Thoracic aorta (tissue), 2 donors: Measurements from ENCODE around the gene C1orf210. TPM values are rescaled to one million over a fixed set of nuclear protein-coding genes. Genes with fewer than 3 reads are reported as not detected.

Experiments
- ATAC-seq: fragments of 150-250 bp; one replicate; pipeline ENCODE4 v1.8.0; 2017; ENCODE audit warnings: low read depth; ENCODE audit not compliant: insufficient number of reproducible peaks, low FRiP score
- DNase-seq: peaks from one replicate; pipeline ENCODE4 v3.0.0-alpha.2; 2020; ENCODE audit warnings: low spot score
- H3K27ac ChIP-seq, 2 donors: fragments of 200-600 bp; sonication (generic); 1 replicate in 1 of 2; 2 replicates in 1 of 2; pipeline ENCODE4 v1.5.1; 2016; ENCODE audit warnings: mild to moderate bottlenecking in 2 of 2, moderate library complexity in 2 of 2
- H3K27me3 ChIP-seq: fragments of 200-600 bp; sonication (generic); replicated peaks from 2 replicates; pipeline ENCODE4 v1.6.0; 2016; ENCODE audit warnings: mild to moderate bottlenecking; ENCODE audit not compliant: insufficient read depth
- H3K36me3 ChIP-seq: fragments of 200-600 bp; sonication (generic); one replicate; pipeline ENCODE4 v1.5.1; 2016
- H3K4me1 ChIP-seq, 2 donors: fragments of 200-600 bp; sonication (generic); 1 replicate in 1 of 2; 2 replicates in 1 of 2; pipeline versions ENCODE4 v1.5.1 to v1.6.0; 2016; ENCODE audit warnings: low read depth in 2 of 2, mild to moderate bottlenecking in 1 of 2; ENCODE audit not compliant: control insufficient read depth in 1 of 2
- H3K4me3 ChIP-seq: fragments of 200-600 bp; sonication (generic); 2 replicates; pipeline ENCODE4 v1.5.1; 2016; ENCODE audit warnings: mild to moderate bottlenecking
- H3K9me3 ChIP-seq: fragments of 200-600 bp; sonication (generic); 2 replicates; pipeline ENCODE4 v1.5.1; 2016
- total RNA-seq, 2 donors: library from RNA; depleted of rRNA; stranded (reverse); fragments of >200 nt; gene quantifications; one replicate each; pipeline versions ENCODE4 v1.1.0 to v1.2.3, GENCODE V29; 2016
- TF ChIP-seq, protein P1 (sequence below): fragments of 200-600 bp; sonication (generic); IDR thresholded peaks from one replicate; pipeline ENCODE4 v1.5.1; 2019; ENCODE audit warnings: antibody characterized with exemption

The C1orf210 gene
- total RNA-seq, 2 donors from 2014 or later, result not detected

GRCh38 chr1:43292679-43293078 is 7.3 kb upstream of the C1orf210 start:
- Histone ChIP-seq H3K9me3 (no peaks in the 10 kb centered on the region), H3K4me3 (no peak overlapping the region), H3K4me1 (peaks cover 13 to 28% of the 10 kb centered on the region in 2 donors), H3K36me3 (no peaks in the 10 kb centered on the region), H3K27me3 (no peaks in the 10 kb centered on the region), H3K27ac (no peak overlapping the region)
- TF ChIP-seq, protein P1, sequence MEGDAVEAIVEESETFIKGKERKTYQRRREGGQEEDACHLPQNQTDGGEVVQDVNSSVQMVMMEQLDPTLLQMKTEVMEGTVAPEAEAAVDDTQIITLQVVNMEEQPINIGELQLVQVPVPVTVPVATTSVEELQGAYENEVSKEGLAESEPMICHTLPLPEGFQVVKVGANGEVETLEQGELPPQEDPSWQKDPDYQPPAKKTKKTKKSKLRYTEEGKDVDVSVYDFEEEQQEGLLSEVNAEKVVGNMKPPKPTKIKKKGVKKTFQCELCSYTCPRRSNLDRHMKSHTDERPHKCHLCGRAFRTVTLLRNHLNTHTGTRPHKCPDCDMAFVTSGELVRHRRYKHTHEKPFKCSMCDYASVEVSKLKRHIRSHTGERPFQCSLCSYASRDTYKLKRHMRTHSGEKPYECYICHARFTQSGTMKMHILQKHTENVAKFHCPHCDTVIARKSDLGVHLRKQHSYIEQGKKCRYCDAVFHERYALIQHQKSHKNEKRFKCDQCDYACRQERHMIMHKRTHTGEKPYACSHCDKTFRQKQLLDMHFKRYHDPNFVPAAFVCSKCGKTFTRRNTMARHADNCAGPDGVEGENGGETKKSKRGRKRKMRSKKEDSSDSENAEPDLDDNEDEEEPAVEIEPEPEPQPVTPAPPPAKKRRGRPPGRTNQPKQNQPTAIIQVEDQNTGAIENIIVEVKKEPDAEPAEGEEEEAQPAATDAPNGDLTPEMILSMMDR, result no peak
- ATAC-seq (no peak), DNase-seq (no peak)

DNA sequence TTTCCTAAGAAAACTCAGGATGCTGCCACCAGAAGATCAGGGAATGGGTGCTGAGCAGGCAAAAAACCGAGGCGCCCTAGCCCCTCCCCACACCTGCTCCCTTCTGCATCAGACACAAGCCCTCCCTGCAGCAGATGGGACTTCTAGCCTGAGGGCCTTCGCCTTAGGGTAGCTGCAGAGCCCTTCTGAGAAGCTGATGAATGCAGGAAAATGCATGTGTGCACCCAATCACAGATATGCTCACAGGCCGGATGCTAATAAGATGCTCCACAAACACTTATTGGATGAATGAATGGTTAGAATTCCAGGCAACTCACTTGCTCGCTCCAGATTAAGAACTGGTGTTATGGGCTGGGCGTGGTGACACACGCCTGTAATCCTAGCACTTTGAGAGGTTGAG is 6.8 kb upstream of the C1orf210 start:
- DNase-seq (no peak), ATAC-seq (no peak)
- no peak overlapping the region for H3K27ac ChIP-seq

GRCh38 chr1:43288785-43289706 is 3.7 kb upstream of the C1orf210 start:
- Histone ChIP-seq H3K4me3 (no peak overlapping the region), H3K27ac (no peak overlapping the region), H3K27me3 (no peaks in the 10 kb centered on the region), H3K36me3 (no peaks in the 10 kb centered on the region), H3K4me1 (no peaks in the 10 kb centered on the region), H3K9me3 (no peaks in the 10 kb centered on the region)
- no peak for DNase-seq
- ATAC-seq, result no peak
- TF ChIP-seq, protein P1, result no peak

More for the DNA sequence above, 6.8 kb upstream of the C1orf210 start:
- H3K36me3 ChIP-seq, result no peaks in the 10 kb centered on the region
- TF ChIP-seq, protein P1, result no peak
- H3K4me1 ChIP-seq, result peaks cover 13 to 28% of the 10 kb centered on the region in 2 donors
- no peaks in the 10 kb centered on the region for H3K27me3 ChIP-seq
- H3K9me3 ChIP-seq, result no peaks in the 10 kb centered on the region
- no peak overlapping the region for H3K4me3 ChIP-seq

- DNase-seq (no peak), ATAC-seq (no peak)
- Histone ChIP-seq H3K4me1 (no peaks in the 10 kb centered on the region), H3K9me3 (no peaks in the 10 kb centered on the region), H3K36me3 (no peaks in the 10 kb centered on the region), H3K4me3 (no peak overlapping the region), H3K27me3 (no peaks in the 10 kb centered on the region), H3K27ac (no peak overlapping the region)
- TF ChIP-seq, protein P1, result no peak
These were observed 2.8 kb upstream of the C1orf210 start for GRCh38 chr1:43288058-43288784.

DNA sequence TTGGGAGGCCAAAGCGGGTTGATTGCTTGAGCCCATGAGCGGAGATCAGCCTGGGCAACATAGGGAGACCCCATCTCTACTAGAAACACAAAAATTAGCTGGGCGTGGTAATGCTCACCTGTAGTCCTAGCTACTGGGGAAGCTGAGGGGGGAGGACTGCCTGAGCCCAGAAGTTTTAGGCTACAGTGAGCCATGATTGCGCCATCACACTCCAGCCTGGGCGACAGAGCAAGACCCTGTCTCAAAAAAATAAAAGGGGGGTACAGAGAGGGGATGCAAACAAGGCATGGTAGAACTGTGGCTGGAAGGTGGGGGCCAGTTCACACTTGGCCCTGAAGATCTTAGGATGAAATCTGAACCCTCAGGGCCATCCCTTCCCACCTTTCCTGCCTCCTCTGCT is 1.2 kb upstream of the C1orf210 start:
- Histone ChIP-seq H3K36me3 (no peaks in the 10 kb centered on the region), H3K27me3 (no peaks in the 10 kb centered on the region), H3K27ac (no peak overlapping the region), H3K4me3 (no peak overlapping the region), H3K9me3 (no peaks in the 10 kb centered on the region), H3K4me1 (no peaks in the 10 kb centered on the region)
- no peak for ATAC-seq
- TF ChIP-seq, protein P1, result no peak
- no peak for DNase-seq
